Small intestine (tissue), 7 donors: ENCODE measurements around the gene WFIKKN1. TPM values are rescaled to one million over a fixed set of nuclear protein-coding genes. Genes with fewer than 3 reads are reported as not detected.

ENCODE experiments used
- DNase-seq, 2 donors: peaks; one replicate each; pipeline versions ENCODE4 v3.0.0 to v3.0.0-alpha.2; 2013
- FAIRE-seq: peaks from 2 replicates; lab custom pipeline; 2012; peaks lifted over from hg19 to GRCh38; lab: Jason Lieb, UNC
- H3K27ac ChIP-seq, 3 donors: one replicate each; pipeline ENCODE4 v1.5.1; 2013; ENCODE audit warnings: low read length in 2 of 3, mild to moderate bottlenecking in 2 of 3, control low read depth in 1 of 3, inconsistent platforms in 1 of 3, low read depth in 1 of 3, moderate library complexity in 1 of 3
- H3K27me3 ChIP-seq, 3 donors: one replicate each; pipeline ENCODE4 v1.6.1; 2013; ENCODE audit warnings: low read length in 3 of 3, inconsistent platforms in 1 of 3; ENCODE audit not compliant: control insufficient read depth in 3 of 3, insufficient read depth in 3 of 3
- H3K36me3 ChIP-seq, 3 donors: one replicate each; pipeline ENCODE4 v1.6.1; 2013; ENCODE audit warnings: low read length in 3 of 3, inconsistent platforms in 1 of 3, low read depth in 1 of 3, mild to moderate bottlenecking in 1 of 3, moderate library complexity in 1 of 3; ENCODE audit not compliant: control insufficient read depth in 3 of 3, insufficient read depth in 2 of 3
- H3K4me1 ChIP-seq, 3 donors: one replicate each; pipeline ENCODE4 v1.6.1; 2013; ENCODE audit warnings: low read length in 2 of 3, inconsistent platforms in 1 of 3, low read depth in 1 of 3, mild to moderate bottlenecking in 1 of 3, moderate library complexity in 1 of 3; ENCODE audit not compliant: control insufficient read depth in 3 of 3, insufficient read depth in 2 of 3
- H3K4me3 ChIP-seq, 3 donors: one replicate each; pipeline ENCODE4 v1.5.1; 2013; ENCODE audit warnings: low read length in 3 of 3, control low read depth in 1 of 3, inconsistent platforms in 1 of 3, low read depth in 1 of 3, mild to moderate bottlenecking in 1 of 3, moderate library complexity in 1 of 3
- H3K9me3 ChIP-seq, 2 donors: one replicate each; pipeline ENCODE4 v1.6.1; 2013; ENCODE audit warnings: low read depth in 1 of 2, low read length in 1 of 2; ENCODE audit not compliant: control insufficient read depth in 2 of 2, insufficient read depth in 1 of 2
- WGBS, 3 donors: extraction: QIAGEN DNeasy Blood & Tissue Kit; methylation state at CpG; one replicate each; pipeline ENCODE4 v1.1.7; 2013; 5-methylcytosine and 5-hydroxymethylcytosine counted together
- polyA plus RNA-seq, 4 donors: library from polyadenylated mRNA; stranded (reverse) in 3 of 4; unstranded in 1 of 4; fragments of 200-250 nt in 3 of 4; fragments of 120-200 nt in 1 of 4; gene quantifications; one replicate each; pipeline versions ENCODE4 v1.2.1 to v1.2.3, GENCODE V29; 2013
- donor health status: healthy with polysubstance abuse.
- donor health status: control.
- donor health status: control.
- donor health status: Bipolar disorder and iron deficiency.
- donor health status: healthy.

Gene WFIKKN1
- polyA plus RNA-seq, 4 donors, result 0.60 to 7.6 (median 3.6) TPM

- no peak for FAIRE-seq
- 90 to 96% (median 92%) methylated on average over 17 of the region's 17 CpGs for WGBS, 3 donors
- peaks cover 0 to 70% (median 8%) of the 10 kb centered on the region in 3 donors for H3K36me3 ChIP-seq
Observed at GRCh38 chr16:622920-623280, 7.9 kb upstream of the WFIKKN1 start.

GRCh38 chr16:624526-625070 is 6.2 kb upstream of the WFIKKN1 start:
- 78 to 82% (median 82%) methylated on average over 10 of the region's 10 CpGs for WGBS, 3 donors
- DNase-seq, result no peak
- Histone ChIP-seq H3K9me3 (no peaks in the 10 kb centered on the region), H3K36me3 (peaks cover 0 to 80% (median 8%) of the 10 kb centered on the region in 3 donors), H3K27me3 (no peaks in the 10 kb centered on the region), H3K4me3 (no peak overlapping the region), H3K27ac (no peak overlapping the region), H3K4me1 (peaks cover 0 to 4% (median 0%) of the 10 kb centered on the region in 3 donors)
- no peak for FAIRE-seq

More at GRCh38 chr16:622920-623280, 7.9 kb upstream of the WFIKKN1 start:
- Histone ChIP-seq H3K27me3 (no peaks in the 10 kb centered on the region), H3K4me1 (no peaks in the 10 kb centered on the region), H3K27ac (no peak overlapping the region), H3K9me3 (no peaks in the 10 kb centered on the region), H3K4me3 (no peak overlapping the region)
- no peak for DNase-seq

DNA sequence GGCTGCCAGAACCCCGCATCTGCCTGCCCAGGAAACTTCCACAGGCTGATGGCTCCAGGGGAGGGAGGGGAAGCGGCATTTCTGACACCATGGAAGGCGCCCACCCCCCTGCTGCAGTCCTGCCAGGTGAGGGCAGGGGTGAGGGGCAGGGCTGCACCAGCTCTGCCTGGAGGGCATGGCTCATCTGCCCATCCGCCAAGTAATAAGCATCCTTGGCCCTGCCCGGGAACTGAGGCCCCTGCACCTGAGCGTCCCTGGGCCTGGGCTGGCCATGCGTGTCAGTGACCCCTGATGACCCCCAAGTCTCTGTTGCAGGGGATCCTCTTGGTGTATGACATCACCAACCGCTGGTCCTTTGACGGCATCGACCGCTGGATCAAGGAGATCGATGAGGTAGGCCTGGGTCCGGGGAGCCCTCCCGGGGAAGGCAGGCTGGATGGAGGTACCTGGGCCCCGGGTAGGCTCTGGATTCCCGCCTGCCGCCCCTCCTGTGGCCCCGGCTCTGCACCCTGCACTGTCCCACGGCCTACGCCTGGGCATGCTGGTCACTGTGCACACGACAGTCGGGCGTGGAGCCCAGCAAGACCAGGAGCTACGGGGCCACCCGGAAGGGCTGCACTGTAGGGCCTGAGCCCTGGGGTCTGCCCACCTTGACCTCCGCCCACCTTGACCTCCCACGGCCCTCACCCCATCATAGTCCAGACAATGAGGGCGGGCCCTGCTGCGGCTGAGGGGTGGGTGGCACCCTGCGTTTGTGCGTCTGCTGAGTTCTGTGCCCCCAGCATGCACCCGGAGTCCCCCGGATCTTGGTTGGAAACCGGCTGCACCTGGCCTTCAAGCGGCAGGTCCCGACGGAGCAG is 5.4 kb upstream of the WFIKKN1 start:
- H3K4me1 ChIP-seq, result peaks cover 0 to 11% (median 0%) of the 10 kb centered on the region in 3 donors
- no peaks in the 10 kb centered on the region for H3K9me3 ChIP-seq
- FAIRE-seq (no peak), DNase-seq (no peak)
- peaks cover 0 to 80% (median 8%) of the 10 kb centered on the region in 3 donors for H3K36me3 ChIP-seq
- H3K4me3 ChIP-seq, result no peak overlapping the region
- H3K27ac ChIP-seq, result no peak overlapping the region
- WGBS, 3 donors, result 92 to 94% (median 93%) methylated on average over 30 to 37 of the region's 37 CpGs
- no peaks in the 10 kb centered on the region for H3K27me3 ChIP-seq

DNA sequence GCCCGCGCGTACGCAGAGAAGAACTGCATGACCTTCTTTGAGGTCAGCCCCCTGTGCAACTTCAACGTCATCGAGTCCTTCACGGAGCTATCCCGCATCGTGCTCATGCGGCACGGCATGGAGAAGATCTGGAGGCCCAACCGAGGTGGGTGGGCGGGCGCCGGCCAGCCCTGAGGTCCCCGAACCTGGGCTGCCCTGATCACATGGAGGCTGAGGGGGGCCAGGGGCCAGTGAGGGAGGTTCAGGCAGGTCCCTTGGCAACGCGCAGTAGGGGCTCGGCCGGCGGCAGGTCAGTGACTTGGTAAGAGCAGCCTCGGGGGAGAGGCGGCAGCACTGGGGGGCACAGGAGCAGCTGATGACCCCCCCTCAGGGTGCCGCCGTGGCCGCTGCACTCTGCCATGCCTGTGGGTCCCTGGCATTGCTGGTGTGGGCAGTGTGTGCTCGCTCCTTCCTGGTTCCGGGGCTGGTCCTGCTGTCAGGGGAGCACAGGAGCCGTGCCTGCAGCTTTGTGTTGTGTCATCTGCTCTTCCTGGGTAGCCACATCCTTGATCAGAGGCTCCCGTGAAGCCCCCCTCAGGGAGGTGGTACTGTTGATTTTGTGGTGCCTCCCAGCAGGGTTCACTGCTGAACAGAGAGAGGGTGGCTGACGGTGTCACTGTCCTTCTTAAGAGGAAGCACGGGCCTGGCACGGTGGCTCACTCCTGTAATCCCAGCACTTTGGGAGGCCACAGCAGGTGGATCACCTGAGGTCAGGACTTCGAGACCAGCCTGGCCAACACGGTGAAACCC is 4.6 kb upstream of the WFIKKN1 start:
- H3K4me3 ChIP-seq, result no peak overlapping the region
- peaks cover 0 to 19% (median 3%) of the 10 kb centered on the region in 3 donors for H3K4me1 ChIP-seq
- WGBS, 3 donors, result 94% methylated on average over 28 to 35 of the region's 35 CpGs
- H3K9me3 ChIP-seq, result no peaks in the 10 kb centered on the region
- no peak overlapping the region for H3K27ac ChIP-seq
- no peaks in the 10 kb centered on the region for H3K27me3 ChIP-seq
- DNase-seq (no peak), FAIRE-seq (no peak)
- peaks cover 0 to 75% (median 8%) of the 10 kb centered on the region in 3 donors for H3K36me3 ChIP-seq

DNA sequence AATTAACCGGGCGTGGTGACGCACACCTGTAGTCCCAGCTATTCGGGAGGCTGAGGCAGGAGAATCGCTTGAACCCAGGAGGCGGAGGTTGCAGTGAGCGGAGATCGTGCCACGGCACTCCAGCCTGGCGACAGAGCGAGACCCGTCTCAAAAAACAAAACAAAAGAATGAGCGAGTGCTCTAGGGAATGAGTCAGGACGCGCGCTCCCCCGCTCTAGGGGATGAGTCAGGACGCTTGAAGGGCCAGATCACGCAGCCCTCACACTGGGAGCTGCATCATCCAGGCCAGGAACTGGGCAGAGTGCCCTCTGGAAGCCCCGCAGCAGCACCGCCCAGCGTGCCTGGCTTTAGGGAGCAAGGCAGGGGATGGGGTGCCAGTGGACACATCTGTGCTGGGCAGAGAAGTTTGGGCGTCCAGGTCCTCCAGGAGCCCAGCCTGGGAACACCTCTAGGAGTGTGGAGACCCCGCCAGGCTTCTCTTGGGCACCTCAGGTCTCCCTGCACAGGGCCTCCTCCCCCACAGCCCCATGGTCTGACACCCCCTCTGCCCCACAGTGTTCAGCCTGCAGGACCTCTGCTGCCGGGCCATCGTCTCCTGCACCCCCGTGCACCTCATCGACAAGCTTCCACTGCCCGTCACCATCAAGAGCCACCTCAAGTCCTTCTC is 3.9 kb upstream of the WFIKKN1 start:
- Histone ChIP-seq H3K36me3 (peaks cover 0 to 69% (median 8%) of the 10 kb centered on the region in 3 donors), H3K4me1 (peaks cover 0 to 21% (median 3%) of the 10 kb centered on the region in 3 donors), H3K9me3 (no peaks in the 10 kb centered on the region), H3K27ac (no peak overlapping the region), H3K4me3 (no peak overlapping the region), H3K27me3 (no peaks in the 10 kb centered on the region)
- DNase-seq (no peak), FAIRE-seq (no peak)
- WGBS, 3 donors, result 91 to 96% (median 94%) methylated on average over 29 of the region's 29 CpGs

DNA sequence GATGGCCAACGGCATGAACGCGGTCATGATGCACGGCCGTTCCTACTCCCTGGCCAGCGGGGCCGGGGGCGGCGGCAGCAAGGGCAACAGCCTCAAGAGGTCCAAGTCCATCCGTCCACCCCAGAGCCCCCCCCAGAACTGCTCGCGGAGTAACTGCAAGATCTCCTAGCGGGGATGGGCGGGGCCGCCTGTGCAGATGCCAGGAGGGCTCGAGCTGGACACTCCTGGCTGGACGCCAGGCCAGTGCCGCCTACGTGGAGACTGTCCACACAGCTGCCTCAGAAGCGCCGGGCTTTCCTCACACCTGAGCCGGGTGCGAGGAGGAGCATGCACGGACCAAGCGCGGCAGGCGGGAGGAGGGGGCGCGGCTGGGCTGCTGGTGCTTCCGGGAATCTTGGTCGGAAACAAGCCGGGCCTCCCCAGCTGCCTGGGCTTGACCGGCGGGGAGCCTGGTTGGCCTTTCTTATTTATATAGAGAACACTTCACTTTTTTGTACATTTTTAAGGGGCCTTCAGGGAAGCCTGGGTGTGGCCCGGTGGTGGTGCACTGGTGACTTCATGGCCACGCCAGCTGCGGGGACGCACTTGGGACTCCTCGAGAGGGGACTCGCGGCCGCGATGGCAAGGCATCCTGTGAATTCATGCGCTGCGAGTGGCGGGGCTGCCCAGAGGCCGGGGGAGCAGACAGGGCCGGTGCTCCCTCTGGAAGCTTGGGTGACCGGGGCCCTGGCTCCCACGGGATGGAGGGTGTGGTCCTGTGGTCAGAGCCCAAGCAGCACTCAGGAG is 3.1 kb upstream of the WFIKKN1 start:
- Histone ChIP-seq H3K4me3 (no peak overlapping the region), H3K36me3 (peaks cover 0 to 69% (median 8%) of the 10 kb centered on the region in 3 donors), H3K27me3 (no peaks in the 10 kb centered on the region), H3K9me3 (no peaks in the 10 kb centered on the region), H3K27ac (no peak overlapping the region), H3K4me1 (peaks cover 0 to 21% (median 3%) of the 10 kb centered on the region in 3 donors)
- DNase-seq (no peak), FAIRE-seq (no peak)
- WGBS, 3 donors, result 81 to 89% (median 88%) methylated on average over 50 of the region's 50 CpGs

DNA sequence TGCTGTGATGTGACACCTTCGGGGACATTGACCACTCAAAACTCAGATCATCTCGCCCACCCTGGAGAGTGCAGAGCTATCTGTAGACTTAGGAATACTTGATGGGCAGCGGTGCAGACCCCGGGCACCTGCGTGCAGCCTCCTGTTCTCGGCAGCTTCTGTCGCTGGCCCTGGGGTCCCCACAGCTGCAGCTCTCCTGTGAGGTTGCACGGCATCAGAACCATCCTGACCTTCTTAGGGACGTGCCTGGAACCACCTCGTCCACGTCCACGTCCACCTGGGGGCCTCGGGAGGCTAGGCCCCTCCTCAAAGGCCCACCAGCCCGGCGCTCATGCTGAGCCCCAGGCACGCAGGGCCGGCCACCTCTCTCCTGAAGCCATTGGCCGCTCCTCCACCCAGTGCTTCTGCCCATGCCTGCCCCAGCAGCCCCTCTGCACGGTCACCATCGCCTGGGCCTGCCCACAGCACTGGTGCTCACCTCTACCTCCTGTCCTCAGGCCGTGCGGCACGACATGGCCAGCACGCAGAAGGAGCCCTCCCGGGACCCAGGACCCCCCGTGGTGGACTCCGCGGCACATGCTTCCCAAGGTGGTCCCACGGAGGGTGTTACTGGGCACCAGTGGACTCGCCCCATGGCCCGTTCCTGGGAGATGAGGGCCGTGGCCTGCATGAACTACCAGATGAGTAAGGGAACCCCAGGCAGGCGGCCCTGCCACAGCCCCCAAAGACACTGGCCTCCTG is 2.3 kb upstream of the WFIKKN1 start:
- Histone ChIP-seq H3K9me3 (no peaks in the 10 kb centered on the region), H3K27me3 (no peaks in the 10 kb centered on the region), H3K36me3 (peaks cover 0 to 69% (median 5%) of the 10 kb centered on the region in 3 donors), H3K4me1 (peaks cover 0 to 21% (median 3%) of the 10 kb centered on the region in 3 donors), H3K4me3 (no peak overlapping the region), H3K27ac (no peak overlapping the region)
- DNase-seq (no peak), FAIRE-seq (no peak)
- WGBS, 3 donors, result 88 to 94% (median 93%) methylated on average over 32 to 33 of the region's 33 CpGs
